Transverse colon (tissue), 3 donors: ENCODE measurements around the gene CENPT.

Experiments used
- EP300 ChIP-seq: sonication (generic); formaldehyde crosslinking; IDR thresholded peaks from one replicate; pipeline ENCODE4 v1.6.1; 2017; ENCODE audit warnings: antibody characterized with exemption, low read depth
- TF ChIP-seq, protein P1 (sequence below), 5 experiments: fragments of 200-600 bp in 3 of 5; fragments of 450-650 bp in 2 of 5; sonication (generic) in 3 of 5; IDR thresholded peaks; 1 replicate in 2 of 5; 2 replicates in 3 of 5; pipeline ENCODE4 v1.5.1; 2016 to 2017; ENCODE audit warnings: antibody characterized with exemption in 5 of 5, inconsistent platforms in 3 of 5, mild to moderate bottlenecking in 2 of 5, moderate library complexity in 1 of 5

DNA sequence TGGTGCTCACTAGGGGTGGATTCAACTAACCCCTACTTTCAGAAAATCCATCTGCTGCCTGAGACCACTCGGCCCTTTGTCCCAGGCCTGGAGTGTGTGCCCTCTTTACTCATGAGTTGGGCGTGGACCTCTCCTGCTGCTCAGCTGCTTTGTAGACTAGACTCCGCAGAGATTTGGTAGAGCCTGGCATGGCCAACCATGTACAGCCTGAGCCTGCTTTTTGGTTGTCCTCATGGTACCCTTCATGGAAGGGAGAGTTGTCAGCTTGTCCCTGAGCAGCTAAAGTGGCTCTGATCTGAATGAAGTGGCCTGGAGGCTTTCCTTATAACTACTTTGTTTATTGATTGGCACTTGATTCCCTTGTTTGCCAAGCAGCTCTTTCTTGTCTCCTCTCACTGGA, 26.9 kb upstream of the CENPT start:
- TF ChIP-seq, protein P1, sequence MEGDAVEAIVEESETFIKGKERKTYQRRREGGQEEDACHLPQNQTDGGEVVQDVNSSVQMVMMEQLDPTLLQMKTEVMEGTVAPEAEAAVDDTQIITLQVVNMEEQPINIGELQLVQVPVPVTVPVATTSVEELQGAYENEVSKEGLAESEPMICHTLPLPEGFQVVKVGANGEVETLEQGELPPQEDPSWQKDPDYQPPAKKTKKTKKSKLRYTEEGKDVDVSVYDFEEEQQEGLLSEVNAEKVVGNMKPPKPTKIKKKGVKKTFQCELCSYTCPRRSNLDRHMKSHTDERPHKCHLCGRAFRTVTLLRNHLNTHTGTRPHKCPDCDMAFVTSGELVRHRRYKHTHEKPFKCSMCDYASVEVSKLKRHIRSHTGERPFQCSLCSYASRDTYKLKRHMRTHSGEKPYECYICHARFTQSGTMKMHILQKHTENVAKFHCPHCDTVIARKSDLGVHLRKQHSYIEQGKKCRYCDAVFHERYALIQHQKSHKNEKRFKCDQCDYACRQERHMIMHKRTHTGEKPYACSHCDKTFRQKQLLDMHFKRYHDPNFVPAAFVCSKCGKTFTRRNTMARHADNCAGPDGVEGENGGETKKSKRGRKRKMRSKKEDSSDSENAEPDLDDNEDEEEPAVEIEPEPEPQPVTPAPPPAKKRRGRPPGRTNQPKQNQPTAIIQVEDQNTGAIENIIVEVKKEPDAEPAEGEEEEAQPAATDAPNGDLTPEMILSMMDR (IDR thresholded peaks at IDR 0.05): no peak
- no peak for TF ChIP-seq EP300
